Right forelimb (tissue), 1 donor: ENCODE results near the gene MTHFD1.

Experiments used
- DNase-seq: peaks from one replicate; pipeline ENCODE4 v3.0.0-alpha.2; 2018

The MTHFD1 gene

GRCh38 chr14:64409126-64409920 is 21.2 kb downstream of the MTHFD1 start:
- DNase-seq = no peak

- no peak for DNase-seq
These were observed 22.1 kb downstream of the MTHFD1 start for GRCh38 chr14:64410084-64410774.

GRCh38 chr14:64411001-64411400 is 22.8 kb downstream of the MTHFD1 start:
- no peak for DNase-seq

GRCh38 chr14:64412237-64412636 is 24.1 kb downstream of the MTHFD1 start:
- no peak for DNase-seq

GRCh38 chr14:64416348-64416932 is 28.3 kb downstream of the MTHFD1 start:
- no peak for DNase-seq

- no peak for DNase-seq
These were observed 29.1 kb downstream of the MTHFD1 start for GRCh38 chr14:64417055-64417770.

- no peak for DNase-seq
These were observed 29.6 kb downstream of the MTHFD1 start for GRCh38 chr14:64417771-64418125.

GRCh38 chr14:64419003-64419402 is 30.9 kb downstream of the MTHFD1 start:
- no peak for DNase-seq

GRCh38 chr14:64421166-64421565 is 33.0 kb downstream of the MTHFD1 start:
- DNase-seq = no peak

- DNase-seq = no peak
These were observed 33.9 kb downstream of the MTHFD1 start for GRCh38 chr14:64422005-64422404.

- no peak for DNase-seq
These were observed 34.6 kb downstream of the MTHFD1 start for GRCh38 chr14:64422756-64423155.

GRCh38 chr14:64423987-64424386 is 35.8 kb downstream of the MTHFD1 start:
- DNase-seq = no peak

GRCh38 chr14:64434528-64434927 is 46.4 kb downstream of the MTHFD1 start:
- no peak for DNase-seq

GRCh38 chr14:64438181-64438841 is 50.2 kb downstream of the MTHFD1 start:
- DNase-seq = no peak

- DNase-seq = no peak
These were observed 51.0 kb downstream of the MTHFD1 start for GRCh38 chr14:64439141-64439540.

GRCh38 chr14:64440494-64440893 is 52.3 kb downstream of the MTHFD1 start:
- DNase-seq = no peak

- no peak for DNase-seq
These were observed 54.3 kb downstream of the MTHFD1 start for GRCh38 chr14:64442300-64442988.

GRCh38 chr14:64444140-64444539 is 56.0 kb downstream of the MTHFD1 start:
- no peak for DNase-seq

GRCh38 chr14:64444984-64445845 is 57.1 kb downstream of the MTHFD1 start:
- no peak for DNase-seq

- no peak for DNase-seq
These were observed 59.9 kb downstream of the MTHFD1 start for GRCh38 chr14:64447876-64448670.
